Keratinocyte (primary cell): ENCODE measurements around the gene SAYSD1. TPM values are rescaled to one million over a fixed set of nuclear protein-coding genes. Genes with fewer than 3 reads are reported as not detected.

Experiments used
- DNase-seq: peaks from one replicate; pipeline ENCODE4 v3.0.0-alpha.2; 2011; ENCODE audit warnings: low read depth, missing footprints, low spot score
- FAIRE-seq: peaks from 2 replicates; lab custom pipeline; 2011; peaks lifted over from hg19 to GRCh38; lab: Jason Lieb, UNC
- H2AFZ ChIP-seq: 2 replicates; pipeline ENCODE4 v1.6.0; 2012; ENCODE audit warnings: low read length, control low read depth, inconsistent platforms; ENCODE audit not compliant: control insufficient read depth
- H3K27ac ChIP-seq: 2 replicates; pipeline ENCODE4 v1.5.1; 2011; ENCODE audit warnings: low read length; ENCODE audit not compliant: control insufficient read depth, insufficient read depth
- H3K27me3 ChIP-seq: 3 replicates; pipeline ENCODE4 v1.6.0; 2011; ENCODE audit warnings: low read length; ENCODE audit not compliant: control insufficient read depth, insufficient read depth; ENCODE audit errors: extremely low read depth
- H3K36me3 ChIP-seq, 2 experiments: 2 replicates in 1 of 2; 3 replicates in 1 of 2; pipeline ENCODE4 v1.5.1; 2011; ENCODE audit warnings: low read length in 2 of 2, mild to moderate bottlenecking in 1 of 2; ENCODE audit not compliant: control insufficient read depth in 2 of 2, insufficient read depth in 2 of 2; ENCODE audit errors: extremely low read depth in 1 of 2
- H3K4me1 ChIP-seq: 3 replicates; pipeline ENCODE4 v1.5.1; 2011; ENCODE audit warnings: low read length; ENCODE audit not compliant: control insufficient read depth, insufficient read depth; ENCODE audit errors: extremely low read depth
- H3K4me2 ChIP-seq: 3 replicates; pipeline ENCODE4 v1.6.0; 2011; ENCODE audit warnings: low read depth, low read length; ENCODE audit not compliant: control insufficient read depth, insufficient read depth; ENCODE audit errors: extremely low read depth
- H3K4me3 ChIP-seq, 3 experiments: fragments of 200-600 bp in 1 of 3; sonication (generic) in 1 of 3; 2 replicates in 2 of 3; 3 replicates in 1 of 3; pipeline ENCODE4 v1.5.1; 2011 to 2016; ENCODE audit warnings: low read length in 3 of 3, mild to moderate bottlenecking in 3 of 3, control low read depth in 2 of 3, inconsistent platforms in 1 of 3, low read depth in 1 of 3, mixed read lengths in 1 of 3, mixed run types in 1 of 3, moderate library complexity in 1 of 3; ENCODE audit not compliant: control insufficient read depth in 2 of 3, insufficient read depth in 2 of 3; ENCODE audit errors: extremely low read depth in 1 of 3
- H3K79me2 ChIP-seq: 2 replicates; pipeline ENCODE4 v1.6.0; 2012; ENCODE audit warnings: low read length; ENCODE audit not compliant: control insufficient read depth, insufficient read depth
- H3K9ac ChIP-seq: 3 replicates; pipeline ENCODE4 v1.6.0; 2011; ENCODE audit warnings: low read length; ENCODE audit not compliant: control insufficient read depth, insufficient read depth; ENCODE audit errors: extremely low read depth
- H3K9me1 ChIP-seq: 3 replicates; pipeline ENCODE4 v1.6.0; 2011; ENCODE audit warnings: low read length; ENCODE audit not compliant: control insufficient read depth, insufficient read depth; ENCODE audit errors: extremely low read depth
- H3K9me3 ChIP-seq: 2 replicates; pipeline ENCODE4 v1.5.1; 2012; ENCODE audit warnings: low read depth, low read length; ENCODE audit not compliant: control insufficient read depth
- H4K20me1 ChIP-seq: 3 replicates; pipeline ENCODE4 v1.6.0; 2011; ENCODE audit warnings: low read length; ENCODE audit not compliant: control insufficient read depth, insufficient read depth; ENCODE audit errors: extremely low read depth
- EZH2 ChIP-seq: IDR thresholded peaks from one replicate; pipeline ENCODE4 v1.6.1; 2012; ENCODE audit warnings: inconsistent platforms, mild to moderate bottlenecking, low read length, moderate library complexity
- dilution Hi-C: fragments of 300-500 bp; cut with MboI; formaldehyde crosslinking; loops from one replicate; pipeline ENCODE4 v1.7.0; 2020; ENCODE audit warnings: low sequenced_read_pairs; ENCODE audit not compliant: extremely low pct_ligation_motif_present
- polyA plus RNA-seq, 5 experiments: library from polyadenylated mRNA; depleted of rRNA in 3 of 5; stranded (reverse) in 3 of 5; stranded (forward) in 1 of 5; unstranded in 1 of 5; fragments of >200 nt; gene quantifications; 1 replicate in 1 of 5; 2 replicates in 3 of 5; 3 replicates in 1 of 5; pipeline versions ENCODE4 v1.2.1 to v1.2.3, GENCODE V29; 2011 to 2012; ENCODE audit warnings: missing spikeins in 2 of 5, low read depth in 1 of 5, low replicate concordance in 1 of 5
- TF ChIP-seq, protein P1 (sequence below), 3 experiments: IDR thresholded peaks in 1 of 3; conservative IDR thresholded peaks in 1 of 3; optimal IDR thresholded peaks in 1 of 3; 2 replicates in 2 of 3; 3 replicates in 1 of 3; pipeline versions ENCODE3 to v1.5.1; 2011; ENCODE audit warnings: low read length in 3 of 3, mild to moderate bottlenecking in 3 of 3, moderate library complexity in 2 of 3, control low read depth in 1 of 3, inconsistent platforms in 1 of 3; ENCODE audit not compliant: insufficient read depth in 2 of 3; ENCODE audit errors: extremely low read depth in 1 of 3

Gene SAYSD1
- polyA plus RNA-seq, 1 donor (not counting 4 experiments of a cell fraction or from before 2014, with no cell fraction given), result 8.4 TPM

DNA sequence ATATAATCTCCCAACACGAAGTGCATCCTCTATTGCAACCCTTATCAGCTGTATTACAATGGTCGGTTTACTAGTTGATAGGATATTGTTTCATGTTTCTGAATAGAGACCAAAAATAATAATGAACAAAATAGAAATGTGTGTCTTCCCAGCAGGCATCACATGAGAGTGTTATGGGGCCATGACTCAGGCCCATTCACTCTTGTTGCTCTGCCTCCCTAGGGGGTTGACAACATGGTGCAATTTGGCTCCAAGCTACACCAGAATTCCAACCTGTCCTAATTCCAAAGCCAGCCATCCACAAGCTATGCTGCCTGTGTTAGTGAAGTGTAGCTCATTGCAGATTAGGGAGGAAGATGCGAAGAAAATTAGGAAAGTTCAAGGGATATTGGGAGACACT, 13.1 kb upstream of the SAYSD1 start:
- Histone ChIP-seq H3K79me2 (no peaks in the 10 kb centered on the region), H3K4me2 (no peak overlapping the region), H3K27me3 (no peaks in the 10 kb centered on the region), H3K4me1 (no peaks in the 10 kb centered on the region), H3K36me3 (no peaks in the 10 kb centered on the region), H3K9me3 (no peaks in the 10 kb centered on the region), H3K9me1 (no peaks in the 10 kb centered on the region), H2AFZ (no peak overlapping the region), H3K4me3 (no peak overlapping the region), H3K27ac (no peak overlapping the region), H3K9ac (no peak overlapping the region), H4K20me1 (no peaks in the 10 kb centered on the region)
- TF ChIP-seq, protein P1, sequence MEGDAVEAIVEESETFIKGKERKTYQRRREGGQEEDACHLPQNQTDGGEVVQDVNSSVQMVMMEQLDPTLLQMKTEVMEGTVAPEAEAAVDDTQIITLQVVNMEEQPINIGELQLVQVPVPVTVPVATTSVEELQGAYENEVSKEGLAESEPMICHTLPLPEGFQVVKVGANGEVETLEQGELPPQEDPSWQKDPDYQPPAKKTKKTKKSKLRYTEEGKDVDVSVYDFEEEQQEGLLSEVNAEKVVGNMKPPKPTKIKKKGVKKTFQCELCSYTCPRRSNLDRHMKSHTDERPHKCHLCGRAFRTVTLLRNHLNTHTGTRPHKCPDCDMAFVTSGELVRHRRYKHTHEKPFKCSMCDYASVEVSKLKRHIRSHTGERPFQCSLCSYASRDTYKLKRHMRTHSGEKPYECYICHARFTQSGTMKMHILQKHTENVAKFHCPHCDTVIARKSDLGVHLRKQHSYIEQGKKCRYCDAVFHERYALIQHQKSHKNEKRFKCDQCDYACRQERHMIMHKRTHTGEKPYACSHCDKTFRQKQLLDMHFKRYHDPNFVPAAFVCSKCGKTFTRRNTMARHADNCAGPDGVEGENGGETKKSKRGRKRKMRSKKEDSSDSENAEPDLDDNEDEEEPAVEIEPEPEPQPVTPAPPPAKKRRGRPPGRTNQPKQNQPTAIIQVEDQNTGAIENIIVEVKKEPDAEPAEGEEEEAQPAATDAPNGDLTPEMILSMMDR (optimal IDR thresholded peaks at IDR 0.05 in 1 of 3, IDR thresholded peaks at IDR 0.05 in 1 of 3, conservative IDR thresholded peaks at IDR 0.05 in 1 of 3; ENCODE audit: extremely low read depth in 1 of 3, insufficient read depth in 2 of 3, low read length in 3 of 3), result no peak
- TF ChIP-seq EZH2, result no peak
- dilution Hi-C loops, result no loop called here
- no peak for FAIRE-seq
- no peak for DNase-seq

DNA sequence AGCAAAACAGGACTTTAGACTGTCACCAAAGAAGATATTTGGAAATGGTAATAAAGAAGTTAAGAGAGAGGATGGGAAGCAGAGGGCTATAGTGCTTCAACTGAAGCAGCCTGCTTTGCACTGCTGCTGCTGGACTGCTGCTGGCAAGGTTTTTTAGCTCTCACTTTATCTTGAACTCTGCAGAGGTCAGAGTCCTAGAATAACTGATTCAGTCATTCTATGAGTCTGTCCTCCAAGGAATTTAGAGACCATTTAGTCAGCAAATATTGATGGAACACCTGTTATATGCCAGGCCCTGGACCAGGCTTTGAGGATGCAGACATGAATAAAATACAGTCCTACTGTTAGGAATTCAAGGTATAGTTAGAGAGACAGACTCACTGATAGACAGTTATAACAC, 9.1 kb upstream of the SAYSD1 start:
- Histone ChIP-seq H3K9ac (no peak overlapping the region), H3K9me3 (no peaks in the 10 kb centered on the region), H3K27me3 (no peaks in the 10 kb centered on the region), H3K36me3 (no peaks in the 10 kb centered on the region), H3K27ac (no peak overlapping the region), H3K4me2 (no peak overlapping the region), H3K9me1 (no peaks in the 10 kb centered on the region), H2AFZ (no peak overlapping the region), H4K20me1 (no peaks in the 10 kb centered on the region), H3K79me2 (no peaks in the 10 kb centered on the region), H3K4me1 (no peaks in the 10 kb centered on the region), H3K4me3 (no peak overlapping the region)
- no peak for FAIRE-seq
- no peak for DNase-seq
- dilution Hi-C loops, result no loop called here
- no peak for TF ChIP-seq EZH2
- TF ChIP-seq, protein P1 (optimal IDR thresholded peaks at IDR 0.05 in 1 of 3, IDR thresholded peaks at IDR 0.05 in 1 of 3, conservative IDR thresholded peaks at IDR 0.05 in 1 of 3; ENCODE audit: extremely low read depth in 1 of 3, insufficient read depth in 2 of 3, low read length in 3 of 3), result no peak
